Measurements from ENCODE around the gene NTN5.

NTN5 gene

GRCh38 chr19:48629599-48630295, 43.1 kb downstream of the NTN5 start:
- DNase-seq (ENCODE audit: low spot score): no peak

GRCh38 chr19:48629297-48629598, 43.6 kb downstream of the NTN5 start:
- no peak for DNase-seq (ENCODE audit: low spot score)

- no peak for DNase-seq (ENCODE audit: low spot score)
These were observed 44.1 kb downstream of the NTN5 start for GRCh38 chr19:48628486-48629296.

GRCh38 chr19:48627865-48628314, 44.9 kb downstream of the NTN5 start:
- no peak for DNase-seq (ENCODE audit: low spot score)

- DNase-seq (ENCODE audit: low spot score): no peak
These were observed 45.5 kb downstream of the NTN5 start for GRCh38 chr19:48627201-48627864.

GRCh38 chr19:48625891-48626327, 46.9 kb downstream of the NTN5 start:
- no peak for DNase-seq (ENCODE audit: low spot score)

- DNase-seq (ENCODE audit: low spot score): no peak
These were observed 47.8 kb downstream of the NTN5 start for GRCh38 chr19:48624791-48625723.

GRCh38 chr19:48624067-48624594, 48.7 kb downstream of the NTN5 start:
- DNase-seq (ENCODE audit: low spot score): peak; percentile 97

GRCh38 chr19:48623556-48624066, 49.2 kb downstream of the NTN5 start:
- DNase-seq (ENCODE audit: low spot score): no peak

GRCh38 chr19:48619692-48620585, 52.9 kb downstream of the NTN5 start:
- DNase-seq (ENCODE audit: low spot score): no peak

GRCh38 chr19:48618916-48619691, 53.7 kb downstream of the NTN5 start, which contains the start of the genes RPL18 and SPHK2:
TSS of gene RPL18 (minus strand) at chr19:48619178. CDS start at chr19:48619143, 35 bp downstream.
TSS of gene SPHK2 (plus strand) at chr19:48619506. CDS start at chr19:48620515, 1,009 bp downstream.
- peak; percentile 98 for DNase-seq (ENCODE audit: low spot score)

- DNase-seq (ENCODE audit: low spot score): no peak
These were observed 54.4 kb downstream of the NTN5 start for GRCh38 chr19:48618278-48618915.

GRCh38 chr19:48617146-48617937, 55.5 kb downstream of the NTN5 start:
- DNase-seq (ENCODE audit: low spot score): peak; percentile 32

GRCh38 chr19:48616491-48617056, 56.2 kb downstream of the NTN5 start:
- no peak for DNase-seq (ENCODE audit: low spot score)

GRCh38 chr19:48616041-48616436, 56.8 kb downstream of the NTN5 start:
- no peak for DNase-seq (ENCODE audit: low spot score)

GRCh38 chr19:48615231-48616040, 57.4 kb downstream of the NTN5 start:
- DNase-seq (ENCODE audit: low spot score): no peak
